ENCODE results near the gene THRB.

The THRB gene

DNA sequence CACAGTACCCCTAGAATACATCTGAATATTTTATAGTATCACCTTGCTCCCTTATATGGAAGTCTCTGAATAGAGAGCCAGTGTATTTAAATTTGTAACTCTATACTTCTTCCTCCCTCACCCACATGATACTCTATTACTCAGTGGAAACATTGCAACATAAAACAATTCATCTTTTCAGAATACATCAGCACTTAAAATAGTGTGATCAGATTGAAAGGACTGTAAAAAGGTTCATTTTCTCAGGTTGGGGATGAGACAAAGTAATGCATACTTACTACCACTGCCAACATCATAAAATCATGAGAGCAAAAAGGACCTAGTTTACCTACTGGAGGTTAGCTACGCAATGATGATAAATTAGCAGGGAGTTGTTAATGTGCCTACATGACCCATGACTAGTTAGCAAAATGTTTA lies 13.8 kb upstream of the THRB start:
- no peak overlapping the region for H3K4me3 ChIP-seq (ENCODE audit: low read depth, low read length)
- TF ChIP-seq, protein P1, sequence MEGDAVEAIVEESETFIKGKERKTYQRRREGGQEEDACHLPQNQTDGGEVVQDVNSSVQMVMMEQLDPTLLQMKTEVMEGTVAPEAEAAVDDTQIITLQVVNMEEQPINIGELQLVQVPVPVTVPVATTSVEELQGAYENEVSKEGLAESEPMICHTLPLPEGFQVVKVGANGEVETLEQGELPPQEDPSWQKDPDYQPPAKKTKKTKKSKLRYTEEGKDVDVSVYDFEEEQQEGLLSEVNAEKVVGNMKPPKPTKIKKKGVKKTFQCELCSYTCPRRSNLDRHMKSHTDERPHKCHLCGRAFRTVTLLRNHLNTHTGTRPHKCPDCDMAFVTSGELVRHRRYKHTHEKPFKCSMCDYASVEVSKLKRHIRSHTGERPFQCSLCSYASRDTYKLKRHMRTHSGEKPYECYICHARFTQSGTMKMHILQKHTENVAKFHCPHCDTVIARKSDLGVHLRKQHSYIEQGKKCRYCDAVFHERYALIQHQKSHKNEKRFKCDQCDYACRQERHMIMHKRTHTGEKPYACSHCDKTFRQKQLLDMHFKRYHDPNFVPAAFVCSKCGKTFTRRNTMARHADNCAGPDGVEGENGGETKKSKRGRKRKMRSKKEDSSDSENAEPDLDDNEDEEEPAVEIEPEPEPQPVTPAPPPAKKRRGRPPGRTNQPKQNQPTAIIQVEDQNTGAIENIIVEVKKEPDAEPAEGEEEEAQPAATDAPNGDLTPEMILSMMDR (IDR thresholded peaks at IDR 0.05): no peak
- H3K4me1 ChIP-seq: peaks cover 15% of the 10 kb centered on the region
- H3K4me2 ChIP-seq (ENCODE audit: low read length): no peak overlapping the region
- no peaks in the 10 kb centered on the region for H3K9me3 ChIP-seq (ENCODE audit: control insufficient read depth, low read length)
- H3K9ac ChIP-seq: no peak overlapping the region
- no peaks in the 10 kb centered on the region for H3K79me2 ChIP-seq
- no peaks in the 10 kb centered on the region for H3K27me3 ChIP-seq (ENCODE audit: control insufficient read depth, insufficient read depth, low read length)
- H3K27ac ChIP-seq: peak overlapping the region; percentile 5
- no peaks in the 10 kb centered on the region for H3K36me3 ChIP-seq (ENCODE audit: control insufficient read depth, insufficient read depth, low read length)
- no peak overlapping the region for H2AFZ ChIP-seq

DNA sequence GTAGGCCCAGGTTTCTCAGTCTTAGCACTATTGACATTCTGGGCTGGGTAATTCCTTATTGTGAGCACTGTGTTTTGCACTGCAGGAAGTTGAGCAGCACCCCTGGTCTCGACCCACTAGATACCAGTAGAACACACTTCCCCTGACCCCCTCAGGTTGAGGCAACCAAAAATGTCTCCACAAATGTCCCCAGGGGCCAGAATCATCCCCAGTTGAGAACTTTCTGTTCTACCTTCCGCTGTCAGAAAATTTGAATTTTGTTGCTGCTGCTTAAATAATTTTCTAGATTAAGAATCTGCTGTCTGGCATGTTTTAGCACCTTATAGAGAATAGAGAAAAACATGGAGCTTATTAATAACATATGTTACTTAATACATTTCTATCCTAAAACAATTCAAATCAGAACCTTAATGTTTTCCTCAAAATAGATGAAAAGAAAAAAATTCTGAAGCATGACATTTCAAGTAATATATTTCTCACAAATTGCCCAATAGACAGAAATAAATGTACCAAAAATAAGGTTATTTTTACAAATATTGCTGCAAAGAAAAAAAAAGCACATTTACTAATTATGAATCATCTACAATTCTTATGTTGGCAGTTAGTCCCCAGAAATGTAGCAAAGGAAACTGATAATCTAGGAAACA lies 13.2 kb upstream of the THRB start:
- H3K9ac ChIP-seq: no peak overlapping the region
- no peak overlapping the region for H3K27ac ChIP-seq
- no peak overlapping the region for H3K4me2 ChIP-seq (ENCODE audit: low read length)
- no peaks in the 10 kb centered on the region for H3K79me2 ChIP-seq
- H3K9me3 ChIP-seq (ENCODE audit: control insufficient read depth, low read length): no peaks in the 10 kb centered on the region
- peaks cover 15% of the 10 kb centered on the region for H3K4me1 ChIP-seq
- H3K36me3 ChIP-seq (ENCODE audit: control insufficient read depth, insufficient read depth, low read length): no peaks in the 10 kb centered on the region
- H3K4me3 ChIP-seq (ENCODE audit: low read depth, low read length): no peak overlapping the region
- no peak overlapping the region for H2AFZ ChIP-seq
- TF ChIP-seq, protein P1 (IDR thresholded peaks at IDR 0.05): no peak
- no peaks in the 10 kb centered on the region for H3K27me3 ChIP-seq (ENCODE audit: control insufficient read depth, insufficient read depth, low read length)

DNA sequence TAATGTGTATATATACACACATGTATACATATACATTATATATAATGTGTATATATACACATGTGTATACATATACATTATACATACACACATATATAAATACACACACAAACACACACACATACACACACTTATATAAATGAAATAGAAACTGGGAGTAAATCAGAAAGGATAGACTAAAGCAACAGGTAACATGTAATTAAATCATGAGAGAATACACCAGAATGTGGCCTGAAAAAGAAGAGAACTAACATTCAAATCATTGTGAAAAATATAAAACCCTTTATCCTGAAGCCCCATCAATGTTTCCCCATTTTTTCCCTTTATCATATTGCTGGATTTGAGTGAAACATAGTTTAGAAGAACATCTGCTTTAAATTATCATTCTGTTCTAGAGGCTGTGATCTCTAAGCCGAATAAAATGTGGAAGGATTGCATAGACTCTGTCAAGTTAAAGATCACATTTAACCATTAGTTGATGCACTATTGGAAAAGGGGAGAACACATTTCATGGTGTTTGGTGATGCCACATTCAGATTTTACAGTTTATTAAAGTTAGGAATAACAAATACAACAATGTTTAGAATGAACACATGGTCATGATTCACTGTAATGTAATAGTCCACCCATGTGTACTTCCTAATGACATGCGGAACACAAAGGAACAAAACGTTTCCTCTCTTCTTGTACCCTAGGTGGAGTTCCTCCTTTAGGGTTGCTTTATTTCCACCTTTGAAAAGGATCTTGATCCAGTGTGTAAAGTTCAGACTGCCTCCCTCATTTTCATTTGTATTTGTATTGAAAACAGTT lies 12.5 kb upstream of the THRB start:
- Histone ChIP-seq H3K27ac (no peak overlapping the region), H3K36me3 (ENCODE audit: control insufficient read depth, insufficient read depth, low read length) (no peaks in the 10 kb centered on the region), H2AFZ (no peak overlapping the region), H3K4me3 (ENCODE audit: low read depth, low read length) (no peak overlapping the region), H3K79me2 (no peaks in the 10 kb centered on the region), H3K27me3 (ENCODE audit: control insufficient read depth, insufficient read depth, low read length) (no peaks in the 10 kb centered on the region), H3K9ac (no peak overlapping the region), H3K4me1 (peaks cover 15% of the 10 kb centered on the region), H3K4me2 (ENCODE audit: low read length) (no peak overlapping the region), H3K9me3 (ENCODE audit: control insufficient read depth, low read length) (no peaks in the 10 kb centered on the region)
- TF ChIP-seq, protein P1 (IDR thresholded peaks at IDR 0.05): no peak

DNA sequence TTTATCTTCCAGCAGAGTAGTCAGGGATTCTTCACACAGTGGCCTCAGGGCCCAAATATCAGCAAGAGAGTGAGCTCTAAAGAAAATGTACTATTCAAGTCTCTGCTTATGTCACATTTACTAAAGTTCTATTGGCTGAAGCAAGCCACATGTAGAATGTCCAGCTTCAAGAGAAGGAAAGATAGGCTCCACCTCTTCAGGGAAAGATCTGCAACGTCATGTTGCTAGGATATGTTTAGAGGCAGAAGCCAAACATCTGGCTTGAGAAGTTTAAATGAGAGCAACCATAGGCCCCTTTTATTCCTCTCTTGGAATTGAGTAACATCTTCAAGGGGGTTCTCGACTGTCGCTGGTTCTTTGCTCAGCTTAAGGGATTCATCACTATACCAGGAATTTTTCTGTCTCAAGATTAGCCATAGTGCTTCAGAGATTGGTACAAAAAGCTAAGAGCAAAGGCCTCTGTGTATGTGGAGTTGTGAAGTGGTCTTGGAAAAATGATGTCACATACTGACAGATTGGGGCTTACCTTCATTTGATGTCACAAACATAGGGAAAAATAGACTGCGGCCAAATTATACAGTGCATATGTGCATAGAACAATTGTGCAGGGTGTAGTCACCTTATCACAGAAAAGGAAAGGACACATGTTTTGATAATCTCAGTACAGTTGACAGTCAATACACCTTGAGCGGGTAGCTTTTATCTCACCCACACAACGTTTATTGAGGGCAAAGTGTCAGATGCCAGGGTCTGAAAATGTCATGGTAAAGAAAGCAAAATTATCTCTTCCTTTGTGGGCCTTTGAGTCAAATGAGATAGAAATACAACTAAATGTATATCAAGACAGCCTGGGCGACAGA lies 11.3 kb upstream of the THRB start:
- no peak overlapping the region for H3K27ac ChIP-seq
- H3K27me3 ChIP-seq (ENCODE audit: control insufficient read depth, insufficient read depth, low read length): no peaks in the 10 kb centered on the region
- no peak overlapping the region for H3K9ac ChIP-seq
- H3K36me3 ChIP-seq (ENCODE audit: control insufficient read depth, insufficient read depth, low read length): no peaks in the 10 kb centered on the region
- H3K4me1 ChIP-seq: peaks cover 15% of the 10 kb centered on the region
- no peak overlapping the region for H3K4me2 ChIP-seq (ENCODE audit: low read length)
- TF ChIP-seq, protein P1 (IDR thresholded peaks at IDR 0.05): no peak
- H3K4me3 ChIP-seq (ENCODE audit: low read depth, low read length): no peak overlapping the region
- no peaks in the 10 kb centered on the region for H3K79me2 ChIP-seq
- H3K9me3 ChIP-seq (ENCODE audit: control insufficient read depth, low read length): no peaks in the 10 kb centered on the region
- peak overlapping the region; percentile 4 for H2AFZ ChIP-seq
